Kidney capillary endothelial cell (primary cell): ENCODE measurements around the gene KRTAP5-6.

Experiments
- DNase-seq: peaks from one replicate; pipeline ENCODE4 v3.0.0-alpha.2; 2018; ENCODE audit warnings: low spot score

Gene KRTAP5-6, protein sequence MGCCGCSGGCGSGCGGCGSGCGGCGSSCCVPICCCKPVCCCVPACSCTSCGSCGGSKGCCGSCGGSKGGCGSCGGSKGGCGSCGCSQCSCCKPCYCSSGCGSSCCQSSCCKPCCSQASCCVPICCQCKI

DNA sequence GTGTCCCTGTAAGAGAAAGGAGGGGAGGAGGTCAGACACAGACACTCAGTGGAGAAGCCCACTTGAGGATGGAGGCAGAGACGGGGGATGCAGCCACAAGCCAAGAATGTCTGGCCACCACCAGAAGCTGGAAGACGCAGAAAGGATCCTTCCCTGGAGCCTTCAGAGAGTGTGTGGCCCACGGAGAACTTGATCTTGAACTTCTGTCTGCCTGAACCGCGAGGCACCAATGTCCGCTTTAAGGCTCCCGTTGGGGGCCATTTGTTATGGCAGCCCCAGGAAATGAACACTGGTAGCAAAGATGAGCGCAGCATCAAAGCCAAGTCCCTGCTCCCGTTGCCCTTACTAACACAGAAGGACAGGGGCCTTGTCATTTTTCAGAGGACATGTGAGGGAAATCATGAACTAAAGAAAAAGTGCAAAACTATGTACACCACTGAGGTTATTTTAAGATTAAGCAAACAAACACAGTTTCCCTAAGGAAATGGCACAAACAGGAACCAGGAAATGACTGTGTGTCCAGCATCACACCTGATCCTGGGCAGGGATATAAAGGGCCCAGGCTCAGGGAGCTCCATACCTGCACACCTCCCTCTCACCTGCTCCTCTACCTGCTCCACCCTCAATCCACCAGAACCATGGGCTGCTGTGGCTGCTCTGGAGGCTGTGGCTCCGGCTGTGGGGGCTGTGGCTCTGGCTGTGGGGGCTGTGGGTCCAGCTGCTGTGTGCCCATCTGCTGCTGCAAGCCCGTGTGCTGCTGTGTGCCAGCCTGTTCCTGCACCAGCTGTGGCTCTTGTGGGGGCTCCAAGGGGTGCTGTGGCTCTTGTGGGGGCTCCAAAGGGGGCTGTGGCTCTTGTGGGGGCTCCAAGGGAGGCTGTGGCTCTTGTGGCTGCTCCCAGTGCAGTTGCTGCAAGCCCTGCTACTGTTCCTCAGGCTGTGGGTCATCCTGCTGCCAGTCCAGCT lies at the start of gene KRTAP5-6:
Gene KRTAP5-6 (plus strand): TSS at position 588 of the 963 bp plus-strand sequence. CDS start 51 bp downstream, at position 639.
- DNase-seq: no peak

DNA sequence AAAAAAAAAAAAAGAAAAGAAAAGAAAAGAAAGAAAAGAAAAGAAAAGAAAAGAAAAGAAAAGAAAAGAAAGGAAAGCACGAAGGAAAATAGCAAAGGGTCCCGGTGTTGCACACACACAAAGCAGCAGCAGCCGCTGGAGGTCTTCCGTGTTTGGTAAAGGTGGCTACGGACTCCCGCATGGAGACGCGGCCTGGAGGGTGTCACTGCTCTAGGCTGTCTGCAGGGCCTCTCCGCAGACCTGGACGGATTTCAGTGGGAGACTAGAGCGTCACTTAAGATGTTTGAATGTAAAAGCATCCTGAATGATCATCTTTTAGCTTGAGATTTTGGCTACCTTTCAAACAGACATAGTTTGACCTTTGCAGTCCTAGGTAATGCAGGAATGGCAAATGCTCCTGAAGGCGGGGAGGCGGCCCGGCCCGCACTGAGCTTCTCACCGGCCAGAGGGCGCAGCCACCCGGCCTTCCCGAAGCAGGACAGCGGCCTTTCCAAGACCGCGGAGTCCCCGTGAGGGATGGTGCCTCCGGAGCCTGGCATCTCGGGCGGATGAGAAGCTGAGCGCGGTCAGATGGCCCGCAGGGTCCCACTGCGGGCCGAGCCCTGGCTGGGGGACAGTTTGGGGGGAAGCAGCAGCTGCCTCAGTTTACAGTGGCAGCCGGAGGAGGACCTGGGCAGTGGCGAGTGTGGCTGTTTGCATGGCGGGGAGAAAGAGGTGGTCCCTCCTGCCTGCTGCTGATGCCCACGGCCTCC lies 48.9 kb upstream of the KRTAP5-6 start:
- DNase-seq: no peak

DNA sequence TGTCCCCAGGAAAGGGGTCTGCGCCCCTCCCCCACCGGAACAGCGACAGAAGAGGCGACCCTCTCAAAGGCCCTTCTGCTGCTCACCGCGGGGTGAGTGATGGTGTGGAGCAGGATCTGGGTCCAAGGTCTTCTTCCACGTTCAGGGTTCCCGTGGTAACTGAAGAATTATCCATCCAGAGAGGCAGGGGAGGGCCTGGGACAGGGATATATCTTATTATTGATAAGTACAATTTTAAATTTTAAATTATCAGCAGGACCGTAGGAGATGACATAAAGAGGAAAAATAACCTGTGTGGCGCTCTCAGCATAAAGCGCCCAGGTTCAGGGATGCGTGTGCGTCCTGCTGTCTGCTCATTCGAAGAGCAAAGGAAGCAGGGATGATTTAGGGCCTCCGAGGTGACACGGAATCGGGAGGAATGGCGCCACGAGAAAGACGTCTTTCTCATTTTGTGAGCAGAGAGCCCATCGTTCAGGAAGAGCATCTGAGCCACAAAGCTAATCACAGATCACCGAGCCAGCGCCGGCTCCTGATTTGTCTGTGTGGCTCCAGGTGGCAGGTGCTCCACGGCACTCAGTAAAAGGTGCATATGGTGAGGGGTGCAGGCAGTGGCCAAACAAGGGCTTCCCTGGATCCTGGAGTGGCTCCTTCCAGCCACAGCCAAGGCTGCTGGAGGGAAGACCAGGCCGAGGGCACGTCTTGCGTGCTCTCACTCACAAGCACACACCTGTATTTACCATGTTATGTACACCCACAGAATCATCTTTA lies 48.2 kb upstream of the KRTAP5-6 start:
- no peak for DNase-seq

DNA sequence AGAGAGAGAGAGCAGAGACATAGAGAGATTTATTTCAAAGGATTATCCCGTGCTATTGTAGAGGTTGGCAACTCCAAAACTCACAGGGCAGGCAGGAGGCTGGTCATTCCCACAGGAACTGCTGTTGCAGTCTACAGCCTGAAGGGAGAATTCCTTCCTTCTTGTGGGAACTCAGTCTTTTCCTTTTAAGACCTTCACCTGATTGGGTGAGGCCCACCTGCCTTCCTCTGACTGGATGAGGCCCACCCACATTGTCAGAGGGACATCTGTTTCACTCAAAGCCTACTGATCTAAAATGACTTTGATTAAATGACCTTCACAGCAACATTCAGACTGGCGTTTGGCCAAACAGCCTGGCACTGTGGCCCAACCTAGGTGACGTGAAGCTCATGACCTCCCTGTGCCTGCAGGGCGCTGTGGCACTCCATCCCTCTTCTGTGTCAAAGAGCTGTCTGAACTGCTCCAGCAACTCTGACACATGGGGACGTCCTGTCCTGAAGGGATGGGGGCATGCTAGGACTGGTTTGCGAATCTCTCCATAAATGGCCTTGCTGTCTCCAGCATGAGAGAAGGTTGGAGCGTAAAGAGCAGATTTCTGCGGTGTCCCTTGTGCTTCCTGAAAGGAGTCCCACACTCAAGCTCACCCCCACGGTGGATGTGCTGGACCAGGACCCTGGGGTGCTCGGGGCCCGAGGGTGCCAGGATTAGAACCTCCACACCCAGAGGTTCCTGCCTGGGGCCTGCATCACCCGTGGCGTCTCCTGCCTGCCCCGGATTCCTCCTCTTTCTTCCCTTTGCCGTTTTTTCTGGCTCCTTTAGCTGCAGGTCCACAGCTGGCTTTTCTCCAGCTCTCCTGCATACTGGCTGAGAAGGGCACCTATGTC lies 46.7 kb upstream of the KRTAP5-6 start:
- DNase-seq: no peak

DNA sequence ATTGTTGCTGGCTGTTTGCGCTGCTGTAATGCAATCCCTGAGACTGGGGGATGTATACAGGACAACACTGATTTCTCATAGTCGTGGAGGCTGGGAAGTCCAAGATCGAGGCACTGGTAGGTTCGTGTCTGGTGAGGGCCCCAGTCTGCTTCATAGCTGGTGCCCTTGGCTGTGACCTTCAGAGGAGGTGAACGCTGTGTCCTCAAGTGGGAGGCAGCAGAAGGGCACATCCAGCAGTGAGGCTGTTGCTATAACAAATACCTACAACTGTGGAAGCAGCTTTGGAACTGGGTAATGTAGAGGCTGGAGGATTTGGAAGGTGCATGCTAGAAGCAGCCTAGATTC lies 46.1 kb upstream of the KRTAP5-6 start:
- no peak for DNase-seq

DNA sequence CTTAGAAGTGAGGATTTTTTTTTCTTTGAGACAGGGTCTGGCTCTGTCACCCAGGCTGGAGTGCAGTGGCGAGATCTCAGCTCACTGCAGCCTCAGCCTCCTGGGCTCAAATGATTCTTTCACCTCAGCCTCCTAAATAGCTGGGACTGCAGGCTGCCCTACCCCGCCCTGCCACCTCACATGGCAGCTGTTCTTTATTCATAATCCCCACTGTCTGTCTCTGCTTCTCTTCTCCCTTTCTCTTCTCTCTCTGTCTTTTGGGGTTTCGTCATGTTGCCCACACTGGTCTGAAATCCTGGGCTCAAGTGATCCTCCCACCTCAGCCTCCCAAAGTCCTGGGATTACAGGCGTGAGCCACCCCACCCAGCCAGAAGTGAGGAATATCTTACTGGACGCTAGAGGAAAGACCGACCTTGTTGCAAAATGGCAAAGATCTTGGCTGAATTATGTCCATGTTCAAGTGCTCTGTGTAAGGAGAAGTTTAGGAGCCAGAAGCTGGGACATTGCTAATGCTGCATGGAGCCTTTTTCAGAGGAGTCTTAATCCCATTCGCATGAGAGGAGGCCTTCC lies 45.5 kb upstream of the KRTAP5-6 start:
- DNase-seq: no peak

DNA sequence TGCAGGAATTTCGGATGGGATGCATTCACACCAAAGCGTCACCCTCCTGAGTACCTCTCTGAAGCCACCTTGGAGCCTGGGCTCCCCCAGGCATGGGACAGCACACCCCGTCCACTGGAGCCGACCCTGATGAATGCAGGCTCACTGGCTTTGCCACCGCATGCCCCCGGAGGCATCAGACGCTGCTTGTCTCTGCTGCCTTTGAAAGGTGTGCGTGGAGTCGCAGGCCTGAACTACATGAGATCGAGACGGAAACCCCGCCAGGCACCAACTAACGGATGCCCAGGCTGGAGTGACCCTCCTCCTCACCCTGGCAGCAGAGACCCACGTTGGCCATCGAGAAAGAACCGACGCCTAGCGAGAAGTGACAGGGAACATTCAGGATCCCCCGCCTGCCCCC lies 45.0 kb upstream of the KRTAP5-6 start:
- DNase-seq: no peak

DNA sequence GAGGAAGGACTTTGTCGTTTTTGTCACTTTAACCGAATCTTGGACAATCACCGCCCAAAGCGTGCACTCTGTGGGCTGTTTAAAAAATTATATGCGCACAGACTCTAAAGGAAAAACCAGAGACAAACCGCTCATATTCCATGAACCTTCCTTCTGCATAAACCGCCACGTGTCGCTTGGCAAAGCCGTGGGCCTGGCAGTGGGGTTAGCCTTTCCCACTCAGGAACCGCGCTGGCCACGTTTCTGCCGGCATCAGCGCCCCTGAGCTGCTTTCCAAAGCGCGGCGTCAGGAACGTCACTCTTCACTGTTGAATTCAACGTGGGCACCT lies 44.6 kb upstream of the KRTAP5-6 start:
- no peak for DNase-seq

DNA sequence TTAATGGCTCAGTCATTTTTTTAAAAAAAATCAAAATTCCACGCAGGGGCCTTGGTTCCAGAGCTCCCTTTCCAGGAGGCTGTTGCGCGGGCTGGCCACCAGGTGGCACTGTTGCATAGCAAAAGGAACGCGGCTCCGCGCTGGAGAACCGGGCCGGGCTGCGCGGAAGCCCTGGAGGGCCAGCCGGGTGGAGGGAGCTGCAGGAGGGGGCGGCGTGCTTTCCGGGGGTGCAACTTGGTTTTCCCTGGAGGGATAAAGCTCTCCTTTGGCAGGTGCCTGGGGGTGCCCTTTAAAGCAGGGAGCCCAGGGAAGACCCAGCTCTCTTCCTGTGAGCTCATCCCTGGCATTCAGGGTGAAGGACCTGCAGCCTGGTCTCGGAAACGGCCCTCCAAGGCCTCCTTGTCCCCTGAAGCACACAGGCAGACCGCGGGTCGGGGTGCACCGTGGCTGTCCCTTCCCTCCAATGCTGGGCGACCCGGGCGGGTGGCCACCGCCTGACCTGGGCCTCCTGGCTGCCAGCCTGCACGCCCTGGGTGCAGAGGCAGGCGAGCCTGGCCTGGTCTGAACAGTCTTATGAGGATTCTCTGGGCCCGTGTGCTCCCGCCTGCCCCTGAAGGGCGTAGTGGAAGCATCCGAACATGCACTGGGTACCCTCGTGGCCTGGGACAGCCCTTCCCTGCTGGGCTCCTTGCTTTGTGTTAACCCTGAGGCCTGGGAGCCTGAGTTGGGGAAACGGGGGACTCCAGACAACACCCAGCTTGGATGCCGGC lies 44.0 kb upstream of the KRTAP5-6 start:
- DNase-seq: peak; percentile 52

DNA sequence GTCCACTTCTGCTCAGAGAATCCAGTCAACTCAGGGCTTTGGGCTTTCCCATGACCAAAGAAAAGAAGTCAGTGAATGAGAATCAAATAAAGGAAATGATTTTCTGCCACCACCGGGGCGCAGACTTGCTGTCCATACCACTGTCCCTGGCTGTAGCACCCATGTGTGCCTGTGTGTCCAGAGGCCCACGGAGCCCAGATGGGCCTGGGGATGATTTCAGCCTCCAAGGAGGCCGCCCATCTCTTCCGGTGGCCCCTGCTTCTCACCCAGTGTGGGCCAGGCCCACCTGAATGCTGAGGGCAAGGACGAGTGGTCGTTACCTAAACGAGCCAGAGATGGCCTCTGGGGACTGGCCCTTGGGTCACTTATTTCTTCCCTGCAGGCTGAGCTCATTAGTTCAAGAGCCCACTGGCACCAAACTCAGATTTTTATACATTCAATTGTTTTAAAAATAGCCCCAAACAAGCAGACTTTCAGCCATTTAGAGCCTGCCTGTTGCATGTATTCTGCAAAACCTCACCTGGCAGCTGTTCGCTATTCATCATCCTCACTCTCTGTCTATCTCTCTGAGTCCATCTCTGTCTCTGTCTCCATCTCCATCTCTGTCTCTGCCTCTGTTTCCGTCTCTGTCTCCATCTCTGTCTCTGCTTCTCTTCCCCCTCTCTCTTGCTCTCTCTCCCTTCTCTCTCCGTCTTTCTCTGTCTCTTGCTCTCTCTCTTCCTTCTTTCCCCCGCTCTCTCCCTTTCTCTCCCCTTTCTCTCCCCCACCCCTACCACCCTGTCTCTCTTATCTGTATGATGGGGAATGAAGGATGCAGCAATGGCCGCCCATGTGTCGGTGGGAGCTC lies 43.2 kb upstream of the KRTAP5-6 start:
- DNase-seq: no peak

DNA sequence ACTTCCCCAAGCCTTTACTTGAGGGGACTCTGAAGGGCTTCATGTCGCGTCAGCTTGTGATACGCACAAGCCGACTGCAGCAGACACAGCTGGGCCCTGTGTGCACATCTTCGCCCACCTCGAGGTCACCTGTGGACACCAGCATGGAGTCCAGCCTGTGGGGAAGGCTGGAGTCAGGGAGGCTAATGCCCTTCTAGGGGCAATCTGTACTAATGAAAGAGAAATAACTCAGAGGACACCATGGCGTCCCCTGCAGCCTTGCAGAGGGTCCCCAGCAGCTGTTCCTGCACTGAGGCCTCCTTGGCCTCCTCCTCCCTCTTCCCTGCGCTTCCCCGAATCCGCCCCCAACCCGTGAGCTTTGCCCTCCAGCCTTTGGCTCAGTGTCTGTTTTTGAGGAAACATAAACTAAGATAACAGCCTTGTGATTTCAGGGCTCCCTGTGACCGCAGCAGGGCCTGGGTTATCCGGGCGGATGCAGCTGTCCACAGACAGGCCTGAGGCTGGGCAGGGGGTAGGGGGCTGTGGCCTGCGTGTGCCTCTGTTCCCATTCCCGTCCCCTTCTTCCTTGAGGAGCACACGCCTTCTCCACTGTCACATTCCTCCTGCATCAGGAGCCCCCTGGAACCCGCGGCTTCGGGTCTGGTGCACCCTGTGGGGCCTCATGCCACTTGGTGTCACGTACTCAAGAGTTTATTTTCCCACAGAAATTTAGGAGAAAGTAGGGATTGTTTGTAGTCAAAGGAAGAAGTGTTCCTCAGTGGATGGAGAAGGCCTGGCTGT lies 42.4 kb upstream of the KRTAP5-6 start:
- no peak for DNase-seq

DNA sequence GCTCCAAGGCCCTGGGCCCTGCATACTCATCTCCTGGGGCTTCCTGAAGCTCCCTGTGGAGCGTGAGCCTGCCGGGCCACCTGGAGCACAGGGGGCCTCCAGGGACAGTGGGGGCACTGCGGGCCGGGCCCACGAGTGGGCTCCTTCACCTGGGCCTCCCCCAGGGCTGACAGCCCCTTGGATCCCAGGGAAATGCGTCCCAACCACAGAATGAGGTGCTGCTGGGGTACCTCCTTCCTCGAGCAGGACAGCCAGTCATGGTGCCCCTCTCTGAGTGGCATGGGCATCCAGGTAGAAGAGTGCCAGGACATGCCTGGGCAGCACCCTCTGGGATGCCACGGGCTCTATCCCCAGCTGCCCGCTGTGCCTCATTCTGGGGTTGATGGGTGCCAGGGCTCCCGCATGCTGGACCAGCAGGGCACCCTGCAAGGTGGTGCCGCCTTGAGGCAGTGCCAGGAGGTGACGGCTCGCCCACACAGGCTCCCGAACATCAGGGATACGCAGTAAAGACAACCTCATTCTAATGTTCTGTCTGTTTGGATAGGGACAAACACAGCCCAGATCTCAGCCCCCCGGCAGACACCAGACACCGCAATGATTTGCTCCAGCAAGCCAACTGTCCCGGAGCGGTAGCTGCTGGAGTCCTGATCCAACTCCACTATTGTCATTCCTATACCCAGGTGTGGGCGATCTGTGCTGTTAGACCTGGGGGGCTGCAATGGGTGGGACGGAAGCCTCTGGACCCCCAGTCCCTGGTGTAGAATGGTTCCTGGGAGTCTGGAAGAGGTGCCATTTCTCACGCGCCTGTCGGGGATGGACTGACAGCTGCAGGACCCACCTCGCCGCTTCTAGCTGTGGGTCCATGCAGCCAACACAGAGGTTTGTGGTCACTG lies 41.6 kb upstream of the KRTAP5-6 start:
- no peak for DNase-seq

DNA sequence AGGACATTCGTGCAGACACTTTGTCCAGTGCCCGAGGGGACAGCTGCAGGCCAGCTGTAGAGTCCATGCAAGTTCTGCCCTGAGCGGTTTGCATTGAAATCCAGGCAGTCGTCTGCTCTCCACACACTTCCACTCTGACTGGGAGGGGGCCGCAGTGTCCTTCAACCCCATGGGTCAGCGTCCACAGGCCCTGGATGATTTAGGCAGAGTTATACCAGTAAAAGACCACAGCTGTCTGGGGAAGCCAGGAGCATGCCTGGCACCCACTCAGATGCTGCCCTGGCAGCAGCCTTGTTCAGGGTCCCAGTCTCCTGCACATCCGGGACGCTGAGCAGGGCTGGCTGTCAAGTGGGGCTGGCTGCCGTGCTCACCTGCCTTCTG lies 40.9 kb upstream of the KRTAP5-6 start:
- no peak for DNase-seq

DNA sequence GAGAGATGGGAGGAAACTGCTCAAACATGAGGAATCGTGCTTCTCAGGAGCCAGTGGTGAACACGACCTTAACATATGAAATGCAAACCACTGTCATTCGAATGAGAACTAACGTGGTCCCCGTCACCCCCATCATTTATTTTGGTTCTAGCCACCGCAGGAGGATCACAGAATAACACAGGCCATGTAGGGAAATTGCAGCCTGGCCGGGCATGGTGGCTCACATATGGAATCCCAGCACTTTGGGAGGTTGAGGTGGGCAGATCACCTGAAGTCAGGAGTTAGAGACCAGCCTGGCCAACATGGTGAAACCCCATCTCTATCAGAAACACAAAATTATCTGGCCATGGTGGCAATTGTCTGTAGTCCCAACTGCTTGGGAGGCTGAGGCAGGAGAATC lies 40.3 kb upstream of the KRTAP5-6 start:
- no peak for DNase-seq

DNA sequence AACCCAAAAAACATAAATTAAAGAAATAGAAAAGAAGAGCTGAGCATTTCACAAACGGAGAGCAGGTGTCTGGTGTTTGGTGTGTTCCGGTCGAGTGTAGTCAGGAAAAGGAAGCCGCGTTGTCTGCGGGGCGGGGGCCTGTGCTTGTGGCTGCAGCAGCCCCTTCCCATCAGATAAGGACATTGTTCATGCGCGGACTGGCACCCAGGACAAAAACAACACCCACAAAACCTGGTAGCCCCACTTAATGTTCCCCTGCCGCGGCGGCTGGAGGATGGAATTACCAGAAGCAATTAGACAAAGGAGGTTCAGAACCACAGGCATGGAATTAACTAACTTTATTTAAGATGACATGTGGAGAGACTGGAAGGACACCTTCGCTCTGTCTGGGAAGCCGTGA lies 37.5 kb upstream of the KRTAP5-6 start:
- DNase-seq: no peak

DNA sequence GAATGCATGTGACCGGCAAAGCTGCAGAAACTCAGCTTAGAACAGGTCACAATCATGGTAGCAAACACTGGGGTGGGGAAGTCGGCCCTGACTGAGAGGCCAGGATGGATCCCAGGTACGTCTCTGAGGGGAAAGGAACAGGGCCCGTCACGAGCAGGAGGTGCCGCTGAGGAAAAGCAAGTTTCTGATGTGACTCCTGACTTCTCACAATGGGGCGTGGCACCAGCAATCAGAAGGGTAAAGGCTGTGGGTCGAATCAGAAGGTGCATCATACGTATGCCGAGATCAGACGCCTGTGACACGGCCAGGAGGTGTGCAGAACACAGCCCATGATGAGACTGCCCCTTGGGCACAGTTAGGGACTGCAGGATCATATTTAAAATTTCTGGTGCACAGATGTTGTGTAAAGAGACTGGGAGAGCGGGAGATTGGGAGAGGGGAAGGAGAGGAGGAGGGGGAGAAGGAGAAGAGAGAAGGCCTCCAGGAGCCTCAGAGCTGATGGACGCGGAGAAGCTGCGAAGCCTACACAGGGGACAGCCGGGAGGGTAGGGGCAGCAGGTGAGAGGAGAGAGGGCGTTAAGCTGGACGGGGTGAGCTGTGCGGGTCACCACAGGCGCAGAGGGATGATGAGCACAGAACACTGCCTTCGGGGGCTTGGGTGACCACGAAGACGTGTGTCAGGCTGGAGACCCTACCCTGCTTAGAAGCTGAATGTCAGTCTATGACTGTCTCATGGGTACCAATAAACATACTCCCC lies 36.7 kb upstream of the KRTAP5-6 start:
- no peak for DNase-seq
